Tibial nerve (tissue), 4 donors: Measurements from ENCODE around the gene C1QTNF9. TPM values are rescaled to one million over a fixed set of nuclear protein-coding genes. Genes with fewer than 3 reads are reported as not detected.
"Not testable (repeated sequence)": the region's sequence is repeated elsewhere in the genome, so short reads cannot be mapped to it uniquely, and the experiment has no call there.

ENCODE experiments used
- DNase-seq, 2 donors: peaks; one replicate each; pipeline ENCODE4 v3.0.0-alpha.2; 2019; ENCODE audit warnings: low spot score in 2 of 2
- H3K27ac ChIP-seq, 4 donors: fragments of 200-600 bp; sonication (generic) in 3 of 4; one replicate each; pipeline ENCODE4 v1.5.1; 2017 to 2019; ENCODE audit warnings: mild to moderate bottlenecking in 1 of 4
- H3K27me3 ChIP-seq, 2 donors: fragments of 200-600 bp; sonication (generic) in 1 of 2; one replicate each; pipeline versions ENCODE4 v1.5.1 to v1.6.0; 2017 to 2019
- H3K36me3 ChIP-seq, 3 donors: fragments of 200-600 bp; sonication (generic); one replicate each; pipeline ENCODE4 v1.5.1; 2018 to 2019
- H3K4me1 ChIP-seq, 4 donors: fragments of 200-600 bp; sonication (generic) in 3 of 4; one replicate each; pipeline ENCODE4 v1.5.1; 2017 to 2019
- H3K4me3 ChIP-seq, 4 donors: fragments of 200-600 bp; sonication (generic) in 3 of 4; one replicate each; pipeline ENCODE4 v1.5.1; 2017 to 2019; ENCODE audit warnings: mild to moderate bottlenecking in 1 of 4, moderate library complexity in 1 of 4
- H3K9me3 ChIP-seq, 4 donors: fragments of 200-600 bp; sonication (generic) in 3 of 4; one replicate each; pipeline ENCODE4 v1.5.1; 2017 to 2019
- EP300 ChIP-seq, 2 donors: sonication (generic); formaldehyde crosslinking; IDR thresholded peaks; one replicate each; pipeline ENCODE4 v1.6.1; 2017; ENCODE audit warnings: antibody characterized with exemption in 2 of 2, mild to moderate bottlenecking in 1 of 2
- POLR2A ChIP-seq, 2 donors: fragments of 450-650 bp; IDR thresholded peaks; one replicate each; pipeline ENCODE4 v1.6.1; 2017; ENCODE audit warnings: antibody characterized with exemption in 2 of 2, mild to moderate bottlenecking in 2 of 2, moderate library complexity in 2 of 2
- WGBS, 2 donors: methylation state at CpG; one replicate each; pipeline ENCODE4 v1.1.5; 2018; 5-methylcytosine and 5-hydroxymethylcytosine counted together
- total RNA-seq, 4 donors: library from RNA; depleted of rRNA; stranded (reverse); fragments of >200 nt; gene quantifications; one replicate each; pipeline ENCODE4 v1.1.0, GENCODE V29; 2016
- TF ChIP-seq, protein P1 (sequence below), 5 experiments: fragments of 200-600 bp in 3 of 5; fragments of 450-650 bp in 2 of 5; sonication (generic) in 3 of 5; IDR thresholded peaks; one replicate each; pipeline ENCODE4 v1.5.1; 2016 to 2019; ENCODE audit warnings: antibody characterized with exemption in 5 of 5, mild to moderate bottlenecking in 3 of 5, moderate library complexity in 2 of 5

Gene C1QTNF9
- total RNA-seq, 4 donors from 2014 or later = 0.63 to 5.9 TPM; not detected in 2

DNA sequence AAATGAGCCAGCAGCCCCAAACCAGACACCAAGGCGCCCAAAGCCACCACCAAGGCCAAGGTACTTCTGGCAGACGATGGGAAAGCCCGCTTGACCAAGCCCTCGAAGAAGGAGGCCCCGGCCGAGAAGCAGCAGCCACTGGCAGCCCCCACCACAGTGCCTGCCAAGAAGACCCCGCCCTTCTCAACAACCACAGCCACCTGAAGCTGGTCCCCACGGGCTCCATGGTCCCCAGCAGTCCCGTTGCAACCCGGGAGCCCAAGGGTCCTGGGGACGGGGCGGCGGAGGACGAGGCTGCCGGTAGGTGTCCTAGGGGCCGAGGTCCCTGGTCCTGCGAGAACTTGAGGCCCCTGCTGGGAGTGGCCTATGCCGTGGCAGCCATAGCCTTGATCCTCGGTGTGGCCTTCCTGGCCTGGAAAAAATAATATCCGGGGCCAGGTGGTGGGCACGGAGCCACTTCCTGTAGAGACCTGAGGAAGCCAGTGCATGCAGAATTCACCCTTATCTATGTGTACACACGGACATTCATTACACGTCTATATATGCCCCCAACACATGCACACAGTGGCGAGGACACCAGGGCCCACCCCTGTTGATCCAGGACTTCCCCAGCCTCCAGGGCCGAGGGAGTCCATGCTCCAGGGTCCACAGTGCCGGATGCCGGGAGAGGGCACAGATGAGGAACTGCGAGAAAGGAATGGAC, 13.8 kb downstream of the C1QTNF9 start:
- TF ChIP-seq, protein P1, sequence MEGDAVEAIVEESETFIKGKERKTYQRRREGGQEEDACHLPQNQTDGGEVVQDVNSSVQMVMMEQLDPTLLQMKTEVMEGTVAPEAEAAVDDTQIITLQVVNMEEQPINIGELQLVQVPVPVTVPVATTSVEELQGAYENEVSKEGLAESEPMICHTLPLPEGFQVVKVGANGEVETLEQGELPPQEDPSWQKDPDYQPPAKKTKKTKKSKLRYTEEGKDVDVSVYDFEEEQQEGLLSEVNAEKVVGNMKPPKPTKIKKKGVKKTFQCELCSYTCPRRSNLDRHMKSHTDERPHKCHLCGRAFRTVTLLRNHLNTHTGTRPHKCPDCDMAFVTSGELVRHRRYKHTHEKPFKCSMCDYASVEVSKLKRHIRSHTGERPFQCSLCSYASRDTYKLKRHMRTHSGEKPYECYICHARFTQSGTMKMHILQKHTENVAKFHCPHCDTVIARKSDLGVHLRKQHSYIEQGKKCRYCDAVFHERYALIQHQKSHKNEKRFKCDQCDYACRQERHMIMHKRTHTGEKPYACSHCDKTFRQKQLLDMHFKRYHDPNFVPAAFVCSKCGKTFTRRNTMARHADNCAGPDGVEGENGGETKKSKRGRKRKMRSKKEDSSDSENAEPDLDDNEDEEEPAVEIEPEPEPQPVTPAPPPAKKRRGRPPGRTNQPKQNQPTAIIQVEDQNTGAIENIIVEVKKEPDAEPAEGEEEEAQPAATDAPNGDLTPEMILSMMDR (IDR thresholded peaks at IDR 0.05) = no peak
- TF ChIP-seq POLR2A (IDR thresholded peaks at IDR 0.05) = no peak
- no peak for TF ChIP-seq EP300 (IDR thresholded peaks at IDR 0.05)
- no peaks in the 10 kb centered on the region for H3K4me1 ChIP-seq

DNA sequence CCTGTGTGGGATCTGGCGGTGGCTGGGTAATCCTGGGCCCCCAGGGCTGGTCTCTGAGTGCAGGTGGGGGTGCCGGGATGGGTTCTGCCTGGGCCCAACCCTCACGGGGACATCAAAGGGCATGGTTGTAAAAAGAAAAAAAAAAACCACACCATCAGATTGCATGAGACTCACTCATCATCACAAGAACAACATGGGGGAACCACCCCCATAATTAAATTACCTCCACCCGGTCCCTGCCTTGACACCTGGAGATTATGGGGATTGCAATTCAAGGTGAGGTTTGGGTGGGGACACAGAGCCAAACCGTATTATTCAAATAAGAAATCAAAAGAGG, 14.3 kb downstream of the C1QTNF9 start:
- WGBS, 2 donors = 54 to 61% methylated on average over 5 of the region's 5 CpGs
- Histone ChIP-seq H3K9me3 (no peaks in the 10 kb centered on the region), H3K4me1 (no peaks in the 10 kb centered on the region), H3K27me3 (peaks cover 0 to 9% of the 10 kb centered on the region in 2 donors), H3K27ac (no peak overlapping the region), H3K36me3 (no peaks in the 10 kb centered on the region), H3K4me3 (no peak overlapping the region)
- TF ChIP-seq, protein P1 (IDR thresholded peaks at IDR 0.05) = no peak
- no peak for TF ChIP-seq EP300 (IDR thresholded peaks at IDR 0.05)
- TF ChIP-seq POLR2A (IDR thresholded peaks at IDR 0.05) = no peak
- no peak for DNase-seq

More for the DNA sequence above, 13.8 kb downstream of the C1QTNF9 start:
- H3K4me3 ChIP-seq = no peak overlapping the region
- no peak for DNase-seq
- H3K27me3 ChIP-seq = peaks cover 0 to 7% of the 10 kb centered on the region in 2 donors
- H3K36me3 ChIP-seq = no peaks in the 10 kb centered on the region
- no peak overlapping the region for H3K27ac ChIP-seq
- WGBS, 2 donors = 82 to 92% methylated on average over 19 to 27 of the region's 28 CpGs
- H3K9me3 ChIP-seq = no peaks in the 10 kb centered on the region

DNA sequence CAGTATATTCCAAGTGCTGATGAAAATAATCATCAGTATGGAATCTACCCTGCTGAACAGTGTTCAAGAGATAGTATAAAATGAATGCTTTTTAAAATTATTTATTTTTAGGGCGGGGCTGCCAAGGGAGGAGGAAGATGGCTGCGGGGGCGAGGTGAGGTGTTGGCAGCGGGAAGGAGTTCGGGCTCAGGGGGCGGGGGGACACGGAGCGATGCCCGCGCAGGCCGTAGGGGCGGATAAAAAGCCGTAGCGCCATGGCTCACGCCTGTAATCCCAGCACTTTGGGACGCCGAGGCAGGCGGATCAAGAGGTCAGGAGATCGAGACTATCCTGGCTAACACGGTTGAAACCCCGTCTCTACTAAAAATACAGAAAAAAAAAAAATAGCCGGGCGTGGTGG, 18.2 kb downstream of the C1QTNF9 start:
- not testable (repeated sequence) for H3K27ac ChIP-seq, H3K9me3 ChIP-seq, H3K4me1 ChIP-seq, DNase-seq, H3K36me3 ChIP-seq, H3K27me3 ChIP-seq, H3K4me3 ChIP-seq
- 74 to 79% methylated on average over 23 of the region's 23 CpGs for WGBS, 2 donors

DNA sequence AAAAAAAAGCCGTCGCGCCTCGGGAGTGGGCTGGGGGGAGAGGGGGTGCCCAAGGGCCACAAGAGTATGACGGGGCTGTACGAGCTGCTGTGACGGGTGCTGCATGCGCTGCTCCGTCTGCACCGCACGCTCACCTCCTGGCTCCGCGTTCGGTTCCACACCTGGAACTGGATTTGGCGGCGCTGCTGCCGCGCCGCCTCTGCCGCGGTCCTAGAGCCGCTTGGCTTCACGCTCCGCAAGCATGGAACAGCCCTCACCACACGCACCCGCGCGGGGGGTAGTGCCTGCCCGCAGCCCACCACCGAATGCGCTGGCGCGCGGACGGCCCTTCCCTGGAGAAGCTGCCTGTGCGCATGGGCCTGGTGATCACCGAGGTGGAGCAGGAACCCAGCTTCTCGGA, 18.8 kb downstream of the C1QTNF9 start:
- no peak for DNase-seq
- Histone ChIP-seq H3K9me3 (no peaks in the 10 kb centered on the region), H3K36me3 (no peaks in the 10 kb centered on the region), H3K4me1 (no peaks in the 10 kb centered on the region), H3K4me3 (no peak overlapping the region), H3K27me3 (peaks cover 0 to 9% of the 10 kb centered on the region in 2 donors), H3K27ac (no peak overlapping the region)
- 15 to 35% methylated on average over 29 to 34 of the region's 38 CpGs for WGBS, 2 donors
- TF ChIP-seq EP300 (IDR thresholded peaks at IDR 0.05) (no peak), POLR2A (IDR thresholded peaks at IDR 0.05) (no peak)
- TF ChIP-seq, protein P1 (IDR thresholded peaks at IDR 0.05) = no peak

DNA sequence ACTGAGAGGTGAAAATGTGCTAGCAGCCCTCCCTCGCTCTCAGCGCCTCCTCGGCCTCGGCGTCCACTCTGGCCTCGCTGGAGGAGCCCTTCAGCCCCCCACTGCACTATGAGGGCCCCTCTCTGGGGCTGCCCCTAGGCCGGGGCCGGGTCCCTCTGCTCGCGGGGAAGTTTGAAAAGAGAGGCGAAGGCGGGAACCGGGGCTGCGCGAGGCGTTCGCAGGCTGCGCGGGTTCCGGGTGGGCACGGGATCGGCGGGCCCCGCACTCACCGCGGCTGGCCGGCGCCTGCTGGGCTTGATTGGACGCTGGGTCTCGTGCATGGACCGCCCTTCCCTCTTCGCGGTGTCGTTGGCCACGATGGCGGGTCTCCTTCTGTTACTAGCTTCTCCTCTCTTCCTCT, 29.3 kb downstream of the C1QTNF9 start:
- DNase-seq = no peak
- Histone ChIP-seq H3K4me1 (no peaks in the 10 kb centered on the region), H3K27ac (no peak overlapping the region), H3K9me3 (peaks cover 0 to 4% (median 0%) of the 10 kb centered on the region in 4 donors), H3K4me3 (no peak overlapping the region), H3K27me3 (no peaks in the 10 kb centered on the region), H3K36me3 (no peaks in the 10 kb centered on the region)
- 97 to 98% methylated on average over 36 of the region's 36 CpGs for WGBS, 2 donors
- no peak for TF ChIP-seq EP300 (IDR thresholded peaks at IDR 0.05)
- TF ChIP-seq, protein P1 (IDR thresholded peaks at IDR 0.05) = no peak
- no peak for TF ChIP-seq POLR2A (IDR thresholded peaks at IDR 0.05)
